ENCODE measurements around the gene FAM13C. TPM values are rescaled to one million over a fixed set of nuclear protein-coding genes. Genes with fewer than 3 reads are reported as not detected.
A peak's percentile ranks its signal among the peaks of the same experiment; 100 is the strongest.
"Not testable (repeated sequence)": the region's sequence is repeated elsewhere in the genome, so short reads cannot be mapped to it uniquely, and the experiment has no call there.

Gene FAM13C
- total RNA-seq, 1 experiment from 2014 or later = not detected

GRCh38 chr10:59252491-59252890 lies 109.9 kb downstream of the FAM13C start:
- no peak for DNase-seq (ENCODE audit: low spot score)
- in situ Hi-C loops (cut with HindIII; ENCODE audit: low sequenced_read_pairs) = no loop called here

- in situ Hi-C loops (cut with HindIII; ENCODE audit: low sequenced_read_pairs) = no loop called here
- no peak for DNase-seq (ENCODE audit: low spot score)
Measured at GRCh38 chr10:59245686-59246085, 116.7 kb downstream of the FAM13C start.

- in situ Hi-C loops (cut with HindIII; ENCODE audit: low sequenced_read_pairs) = no loop called here
- DNase-seq (ENCODE audit: low spot score) = no peak
Measured at GRCh38 chr10:59244871-59245270, 117.5 kb downstream of the FAM13C start.

GRCh38 chr10:59243611-59244195 lies 118.6 kb downstream of the FAM13C start:
- in situ Hi-C loops (cut with HindIII; ENCODE audit: low sequenced_read_pairs) = no loop called here
- no peak for DNase-seq (ENCODE audit: low spot score)

GRCh38 chr10:59242991-59243390 lies 119.4 kb downstream of the FAM13C start:
- in situ Hi-C loops (cut with HindIII; ENCODE audit: low sequenced_read_pairs) = no loop called here
- DNase-seq (ENCODE audit: low spot score) = no peak

GRCh38 chr10:59242057-59242456 lies 120.3 kb downstream of the FAM13C start:
- in situ Hi-C loops (cut with HindIII; ENCODE audit: low sequenced_read_pairs) = no loop called here
- no peak for DNase-seq (ENCODE audit: low spot score)

- peak; percentile 57 for DNase-seq (ENCODE audit: low spot score)
- in situ Hi-C loops (cut with HindIII; ENCODE audit: low sequenced_read_pairs) = no loop called here
Measured at GRCh38 chr10:59240582-59241183, 121.7 kb downstream of the FAM13C start.

GRCh38 chr10:59239108-59239507 lies 123.2 kb downstream of the FAM13C start:
- DNase-seq (ENCODE audit: low spot score); in situ Hi-C loops (cut with HindIII; ENCODE audit: low sequenced_read_pairs): not testable (repeated sequence)

GRCh38 chr10:59237775-59238174 lies 124.6 kb downstream of the FAM13C start:
- DNase-seq (ENCODE audit: low spot score) = no peak
- in situ Hi-C loops (cut with HindIII; ENCODE audit: low sequenced_read_pairs) = no loop called here

GRCh38 chr10:59236064-59236697 lies 126.2 kb downstream of the FAM13C start:
- no peak for DNase-seq (ENCODE audit: low spot score)
- in situ Hi-C loops (cut with HindIII; ENCODE audit: low sequenced_read_pairs) = no loop called here

- in situ Hi-C loops (cut with HindIII; ENCODE audit: low sequenced_read_pairs) = no loop called here
- peak; percentile 29 for DNase-seq (ENCODE audit: low spot score)
Measured at GRCh38 chr10:59234816-59235429, 127.4 kb downstream of the FAM13C start.

- DNase-seq (ENCODE audit: low spot score) = no peak
- in situ Hi-C loops (cut with HindIII; ENCODE audit: low sequenced_read_pairs) = no loop called here
Measured at GRCh38 chr10:59234194-59234593, 128.2 kb downstream of the FAM13C start.

- no peak for DNase-seq (ENCODE audit: low spot score)
- in situ Hi-C loops (cut with HindIII; ENCODE audit: low sequenced_read_pairs) = no loop called here
Measured at GRCh38 chr10:59229441-59229840, 132.9 kb downstream of the FAM13C start.

- in situ Hi-C loops (cut with HindIII; ENCODE audit: low sequenced_read_pairs) = no loop called here
Measured at GRCh38 chr10:59227136-59227673, 135.1 kb downstream of the FAM13C start.

GRCh38 chr10:59225211-59225610 lies 137.1 kb downstream of the FAM13C start:
- DNase-seq (ENCODE audit: low spot score) = no peak
- in situ Hi-C loops (cut with HindIII; ENCODE audit: low sequenced_read_pairs) = no loop called here

More at GRCh38 chr10:59227136-59227673, 135.1 kb downstream of the FAM13C start:
- no peak for DNase-seq (ENCODE audit: low spot score)

- in situ Hi-C loops (cut with HindIII; ENCODE audit: low sequenced_read_pairs); DNase-seq (ENCODE audit: low spot score): not testable (repeated sequence)
Measured at GRCh38 chr10:59223597-59223996, 138.8 kb downstream of the FAM13C start.

GRCh38 chr10:59222788-59223187 lies 139.6 kb downstream of the FAM13C start:
- in situ Hi-C loops (cut with HindIII; ENCODE audit: low sequenced_read_pairs) = no loop called here
- no peak for DNase-seq (ENCODE audit: low spot score)

GRCh38 chr10:59216178-59216869 lies 146.0 kb downstream of the FAM13C start:
- DNase-seq (ENCODE audit: low spot score) = no peak
- in situ Hi-C loops (cut with HindIII; ENCODE audit: low sequenced_read_pairs) = no loop called here

GRCh38 chr10:59214160-59214559 lies 148.2 kb downstream of the FAM13C start:
- in situ Hi-C loops (cut with HindIII; ENCODE audit: low sequenced_read_pairs) = no loop called here
- no peak for DNase-seq (ENCODE audit: low spot score)
